ENCODE data around the gene LOXL3. TPM values are rescaled to one million over a fixed set of nuclear protein-coding genes. Genes with fewer than 3 reads are reported as not detected.

Gene LOXL3
- total and polyA plus RNA-seq, 2 experiments from 2014 or later = 11.2 to 13.6 TPM

DNA sequence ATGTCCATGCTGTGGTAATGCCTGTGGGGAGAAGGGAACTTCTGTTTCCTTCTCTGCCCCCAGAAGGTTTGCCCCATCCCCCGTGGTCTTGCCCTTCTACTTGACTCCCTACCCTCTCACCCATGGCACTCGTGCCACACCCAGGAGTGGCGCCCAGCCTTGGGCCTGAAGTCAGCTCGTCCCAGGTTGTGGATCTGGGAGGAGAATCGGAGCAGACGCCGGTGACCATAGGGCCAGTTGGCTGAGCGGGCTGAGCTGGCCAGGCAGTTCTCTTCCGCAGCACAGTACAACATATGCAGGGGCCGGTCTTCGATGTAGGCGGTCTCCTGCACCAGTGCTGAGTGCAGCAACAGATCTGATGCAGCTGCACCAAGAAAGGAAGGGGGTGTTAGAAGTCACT lies 19.3 kb downstream of the LOXL3 start:
- H2AFZ ChIP-seq = no peak overlapping the region
- no peak for DNase-seq (ENCODE audit: low spot score)
- no peaks in the 10 kb centered on the region for H3K27me3 ChIP-seq
- no peaks in the 10 kb centered on the region for H3K4me1 ChIP-seq (ENCODE audit: insufficient read depth)
- H3K79me2 ChIP-seq = peaks cover 11% of the 10 kb centered on the region
- H3K27ac ChIP-seq = no peak overlapping the region
- H3K9me3 ChIP-seq (ENCODE audit: low read depth) = no peaks in the 10 kb centered on the region
- TF ChIP-seq, protein P1, sequence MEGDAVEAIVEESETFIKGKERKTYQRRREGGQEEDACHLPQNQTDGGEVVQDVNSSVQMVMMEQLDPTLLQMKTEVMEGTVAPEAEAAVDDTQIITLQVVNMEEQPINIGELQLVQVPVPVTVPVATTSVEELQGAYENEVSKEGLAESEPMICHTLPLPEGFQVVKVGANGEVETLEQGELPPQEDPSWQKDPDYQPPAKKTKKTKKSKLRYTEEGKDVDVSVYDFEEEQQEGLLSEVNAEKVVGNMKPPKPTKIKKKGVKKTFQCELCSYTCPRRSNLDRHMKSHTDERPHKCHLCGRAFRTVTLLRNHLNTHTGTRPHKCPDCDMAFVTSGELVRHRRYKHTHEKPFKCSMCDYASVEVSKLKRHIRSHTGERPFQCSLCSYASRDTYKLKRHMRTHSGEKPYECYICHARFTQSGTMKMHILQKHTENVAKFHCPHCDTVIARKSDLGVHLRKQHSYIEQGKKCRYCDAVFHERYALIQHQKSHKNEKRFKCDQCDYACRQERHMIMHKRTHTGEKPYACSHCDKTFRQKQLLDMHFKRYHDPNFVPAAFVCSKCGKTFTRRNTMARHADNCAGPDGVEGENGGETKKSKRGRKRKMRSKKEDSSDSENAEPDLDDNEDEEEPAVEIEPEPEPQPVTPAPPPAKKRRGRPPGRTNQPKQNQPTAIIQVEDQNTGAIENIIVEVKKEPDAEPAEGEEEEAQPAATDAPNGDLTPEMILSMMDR (IDR thresholded peaks at IDR 0.05; ENCODE audit: poor library complexity) = no peak
- no peak for TF ChIP-seq EZH2 (IDR thresholded peaks at IDR 0.05; ENCODE audit: borderline replicate concordance)
- TF ChIP-seq EZH2phosphoT487 (IDR thresholded peaks at IDR 0.05; ENCODE audit: low read depth, severe bottlenecking, unreplicated experiment) = no peak
- H3K36me3 ChIP-seq (replicated peaks; ENCODE audit: insufficient read depth, low read depth) = no peaks in the 10 kb centered on the region
- no peaks in the 10 kb centered on the region for H4K20me1 ChIP-seq (ENCODE audit: insufficient read depth, poor library complexity, severe bottlenecking)
- no peak overlapping the region for H3K4me2 ChIP-seq
- 94% methylated on average over 12 of the region's 12 CpGs for whole genome bisulfite sequencing (ENCODE audit: low lambda C conversion rate, missing lambda C conversion rate)
- H3K4me3 ChIP-seq = no peak overlapping the region
- H3K9me2 ChIP-seq (replicated peaks; ENCODE audit: insufficient read depth) = no peaks in the 10 kb centered on the region

DNA sequence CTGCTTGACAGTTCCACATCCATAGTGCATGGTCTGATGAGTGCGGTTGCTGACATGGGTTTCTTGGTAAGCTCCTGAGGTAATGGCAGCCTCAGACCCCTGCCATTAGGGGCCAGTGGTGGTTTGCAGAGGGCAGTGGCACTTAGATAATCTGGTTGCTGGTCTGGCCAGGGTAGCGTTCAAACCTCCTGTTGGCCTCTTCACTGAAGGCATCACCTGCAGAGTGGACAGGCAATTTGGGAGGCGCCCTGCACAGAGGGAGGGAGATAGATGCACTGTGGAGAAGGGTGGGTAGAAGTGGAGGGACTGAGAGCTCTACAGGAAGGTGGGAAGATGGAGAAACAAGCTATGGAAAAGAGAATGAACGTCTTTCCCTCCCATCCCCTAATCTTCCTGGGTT lies 20.3 kb downstream of the LOXL3 start:
- Histone ChIP-seq H3K79me2 (peaks cover 20% of the 10 kb centered on the region), H3K4me3 (no peak overlapping the region), H3K9me2 (replicated peaks; ENCODE audit: insufficient read depth) (no peaks in the 10 kb centered on the region), H3K9me3 (ENCODE audit: low read depth) (no peaks in the 10 kb centered on the region), H4K20me1 (ENCODE audit: insufficient read depth, poor library complexity, severe bottlenecking) (peaks cover 2% of the 10 kb centered on the region), H3K27me3 (no peaks in the 10 kb centered on the region), H3K36me3 (replicated peaks; ENCODE audit: insufficient read depth, low read depth) (no peaks in the 10 kb centered on the region), H2AFZ (no peak overlapping the region), H3K4me2 (no peak overlapping the region), H3K4me1 (ENCODE audit: insufficient read depth) (no peaks in the 10 kb centered on the region), H3K27ac (no peak overlapping the region)
- TF ChIP-seq EZH2 (IDR thresholded peaks at IDR 0.05; ENCODE audit: borderline replicate concordance) (no peak), EZH2phosphoT487 (IDR thresholded peaks at IDR 0.05; ENCODE audit: low read depth, severe bottlenecking, unreplicated experiment) (no peak)
- TF ChIP-seq, protein P1 (IDR thresholded peaks at IDR 0.05; ENCODE audit: poor library complexity) = no peak
- 95% methylated on average over 4 of the region's 4 CpGs for WGBS (ENCODE audit: low lambda C conversion rate, missing lambda C conversion rate)
- DNase-seq (ENCODE audit: low spot score) = no peak

DNA sequence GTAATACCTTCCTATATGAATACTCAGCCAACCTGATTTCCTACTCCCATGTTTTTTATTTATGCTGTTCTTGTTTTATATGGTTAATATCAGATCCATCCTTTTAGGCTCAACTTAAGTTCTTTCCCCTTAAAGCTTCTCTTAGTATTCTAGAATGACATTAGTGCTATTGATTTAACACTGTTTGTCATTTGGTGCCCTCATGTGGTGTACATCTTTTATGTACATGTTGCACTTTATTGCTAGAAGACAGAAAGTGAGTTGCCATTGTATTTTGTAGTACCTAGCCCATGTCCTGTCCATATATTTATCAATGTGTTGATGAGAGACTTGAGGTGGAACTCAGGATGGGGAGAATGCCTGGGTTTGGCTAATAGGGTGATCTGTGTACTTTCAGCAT lies 21.5 kb downstream of the LOXL3 start:
- peaks cover 32% of the 10 kb centered on the region for H3K79me2 ChIP-seq
- no peaks in the 10 kb centered on the region for H3K27me3 ChIP-seq
- peaks cover 7% of the 10 kb centered on the region for H4K20me1 ChIP-seq (ENCODE audit: insufficient read depth, poor library complexity, severe bottlenecking)
- no peak overlapping the region for H3K27ac ChIP-seq
- no peak overlapping the region for H3K4me2 ChIP-seq
- H3K4me3 ChIP-seq = no peak overlapping the region
- no peaks in the 10 kb centered on the region for H3K4me1 ChIP-seq (ENCODE audit: insufficient read depth)
- H2AFZ ChIP-seq = no peak overlapping the region
- no peak for DNase-seq (ENCODE audit: low spot score)
- no peaks in the 10 kb centered on the region for H3K36me3 ChIP-seq (replicated peaks; ENCODE audit: insufficient read depth, low read depth)
- TF ChIP-seq EZH2phosphoT487 (IDR thresholded peaks at IDR 0.05; ENCODE audit: low read depth, severe bottlenecking, unreplicated experiment) = no peak
- TF ChIP-seq EZH2 (IDR thresholded peaks at IDR 0.05; ENCODE audit: borderline replicate concordance) = no peak
- TF ChIP-seq, protein P1 (IDR thresholded peaks at IDR 0.05; ENCODE audit: poor library complexity) = peak; percentile 45
- no peaks in the 10 kb centered on the region for H3K9me2 ChIP-seq (replicated peaks; ENCODE audit: insufficient read depth)
- no peaks in the 10 kb centered on the region for H3K9me3 ChIP-seq (ENCODE audit: low read depth)

DNA sequence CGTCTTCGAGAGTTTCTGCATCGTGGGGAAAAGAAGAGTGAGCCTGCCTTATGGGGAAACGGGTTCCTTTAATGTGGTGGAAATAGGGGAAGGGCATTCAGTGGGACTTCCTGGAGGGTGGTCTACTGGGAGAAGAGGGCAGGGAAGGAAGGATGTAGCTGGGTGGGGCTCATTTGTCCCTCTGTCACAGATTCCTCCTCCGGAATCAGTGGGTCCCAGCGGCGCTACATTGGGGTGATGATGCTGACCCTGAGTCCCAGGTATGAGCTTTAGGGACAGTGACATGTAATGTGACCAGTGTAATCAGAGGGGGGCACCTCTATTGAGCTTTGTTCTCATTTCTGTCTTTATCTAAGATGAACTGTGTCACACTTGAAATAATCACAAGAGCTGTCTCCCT lies 22.1 kb downstream of the LOXL3 start:
- H3K27ac ChIP-seq = no peak overlapping the region
- 90% methylated on average over 7 of the region's 7 CpGs for WGBS (ENCODE audit: low lambda C conversion rate, missing lambda C conversion rate)

More for the DNA sequence above, 22.1 kb downstream of the LOXL3 start:
- H4K20me1 ChIP-seq (ENCODE audit: insufficient read depth, poor library complexity, severe bottlenecking) = peaks cover 7% of the 10 kb centered on the region
- no peak overlapping the region for H3K4me2 ChIP-seq
- no peaks in the 10 kb centered on the region for H3K9me2 ChIP-seq (replicated peaks; ENCODE audit: insufficient read depth)
- H2AFZ ChIP-seq = no peak overlapping the region
- no peaks in the 10 kb centered on the region for H3K4me1 ChIP-seq (ENCODE audit: insufficient read depth)
- no peak for DNase-seq (ENCODE audit: low spot score)
- no peak overlapping the region for H3K4me3 ChIP-seq
- TF ChIP-seq, protein P1 (IDR thresholded peaks at IDR 0.05; ENCODE audit: poor library complexity) = no peak
- TF ChIP-seq EZH2phosphoT487 (IDR thresholded peaks at IDR 0.05; ENCODE audit: low read depth, severe bottlenecking, unreplicated experiment) (no peak), EZH2 (IDR thresholded peaks at IDR 0.05; ENCODE audit: borderline replicate concordance) (no peak)
- H3K27me3 ChIP-seq = no peaks in the 10 kb centered on the region
- no peaks in the 10 kb centered on the region for H3K36me3 ChIP-seq (replicated peaks; ENCODE audit: insufficient read depth, low read depth)
- no peaks in the 10 kb centered on the region for H3K9me3 ChIP-seq (ENCODE audit: low read depth)
- peaks cover 32% of the 10 kb centered on the region for H3K79me2 ChIP-seq

All from hepatocyte (in vitro differentiated cells).